ENCODE results near the gene KCNIP2.

KCNIP2 gene

DNA sequence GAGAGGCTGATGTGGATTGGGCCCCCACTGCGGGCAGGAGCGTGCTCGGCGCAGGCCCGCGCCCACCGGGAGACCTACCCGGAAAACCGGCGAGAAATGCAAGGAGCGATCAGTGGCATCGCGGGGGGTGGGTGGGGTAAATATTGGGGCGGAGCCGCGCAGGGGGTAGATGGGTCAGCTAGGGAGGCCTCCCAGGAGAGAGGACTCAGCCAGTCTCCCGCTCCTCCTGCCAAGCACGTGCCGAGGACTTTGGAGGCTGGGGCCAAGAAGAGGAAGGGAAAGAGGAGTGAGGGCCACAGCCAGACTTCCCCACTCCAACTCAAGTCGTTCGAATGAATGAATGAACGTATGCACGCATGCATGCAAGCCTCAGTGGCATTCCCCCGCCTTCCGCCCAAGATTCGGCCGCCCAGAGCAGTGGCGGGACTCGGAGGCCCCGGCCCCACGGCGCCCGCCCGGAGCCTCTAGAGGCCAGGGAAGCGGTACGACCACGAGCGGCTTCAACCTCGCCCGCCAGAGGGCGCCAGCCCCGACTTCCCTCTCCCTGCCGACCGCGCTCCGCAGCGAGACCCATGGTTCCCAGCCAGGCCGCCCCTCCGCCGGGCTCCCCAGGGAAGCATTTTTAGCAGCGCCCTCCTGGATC, 63.9 kb downstream of the KCNIP2 start:
- no peak for TF ChIP-seq POLR2A (IDR thresholded peaks at IDR 0.05; ENCODE audit: low read length)
- no peak for TF ChIP-seq GATA1 (IDR thresholded peaks at IDR 0.05; ENCODE audit: low read depth, low read length)
- peak; percentile 77 to 88 for DNase-seq

DNA sequence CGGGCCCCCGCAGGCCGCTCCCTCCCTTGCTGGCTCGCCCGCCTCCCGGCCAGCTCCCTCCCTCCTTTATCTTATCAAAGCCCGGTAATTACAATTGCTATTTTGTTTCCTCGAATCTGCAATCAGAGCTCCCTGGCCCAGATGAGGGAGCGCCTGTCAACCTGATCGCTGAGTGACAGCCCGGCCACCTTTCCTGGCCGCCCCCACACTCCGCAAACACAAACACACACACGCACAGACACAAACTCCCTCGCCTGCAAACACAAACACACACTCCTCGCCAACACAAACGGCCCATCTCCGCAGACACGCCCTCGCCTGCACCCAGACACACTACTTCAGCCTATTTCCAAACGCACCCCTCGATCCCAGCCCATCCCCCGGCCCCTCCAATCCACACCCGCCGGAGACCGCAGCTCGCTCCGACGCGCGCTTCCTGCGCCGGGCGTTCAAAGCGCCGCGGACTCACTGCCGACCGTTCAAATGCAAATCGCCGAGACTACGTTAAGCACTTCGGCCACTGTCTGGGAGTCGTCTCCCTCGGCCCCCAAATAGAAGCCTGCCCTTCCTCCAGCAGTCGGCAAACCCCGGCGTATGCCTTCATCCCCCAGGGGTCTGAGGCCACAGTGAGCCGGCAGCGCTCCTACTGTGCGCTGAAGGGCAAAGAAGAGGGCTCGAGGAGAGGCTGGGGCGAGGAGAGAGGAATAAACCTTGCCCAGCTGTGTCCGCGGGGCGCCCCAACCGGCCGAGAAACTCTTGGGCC, 64.6 kb downstream of the KCNIP2 start:
- TF ChIP-seq GATA1 (IDR thresholded peaks at IDR 0.05; ENCODE audit: low read depth, low read length) = no peak
- no peak for TF ChIP-seq POLR2A (IDR thresholded peaks at IDR 0.05; ENCODE audit: low read length)
- peak; percentile 53 to 59 for DNase-seq

DNA sequence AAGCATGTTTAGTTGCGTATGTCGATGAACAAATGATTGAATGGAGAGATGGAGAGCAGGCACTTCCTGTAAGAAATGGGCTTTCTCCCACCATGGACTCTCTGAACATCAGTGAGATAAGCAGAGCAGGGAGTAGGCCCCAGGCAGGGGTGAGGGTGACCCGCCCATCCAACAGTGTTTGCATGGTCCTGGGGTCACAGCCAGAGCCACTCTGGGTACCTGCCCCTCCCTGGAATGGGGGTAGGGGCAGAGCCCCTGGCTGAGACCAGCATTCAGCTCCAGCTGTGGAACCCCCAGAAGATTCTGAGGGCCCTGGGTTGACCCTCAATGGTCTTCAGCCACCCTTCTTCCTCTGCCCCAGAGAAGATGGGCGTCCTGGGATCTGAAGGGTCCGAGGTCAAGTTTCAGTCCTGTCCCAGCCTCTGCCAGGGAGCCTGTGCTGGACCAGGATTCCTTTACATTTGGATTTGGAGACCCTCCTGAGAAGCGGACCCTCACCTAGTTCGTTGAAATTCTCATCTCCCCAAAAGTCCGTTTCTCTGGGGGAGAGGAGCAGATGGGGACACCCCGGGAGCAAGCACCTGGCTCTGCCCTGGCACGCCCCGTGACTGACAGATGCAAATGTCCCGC, 65.3 kb downstream of the KCNIP2 start:
- DNase-seq = peak; percentile 33 to 37
- TF ChIP-seq GATA1 (IDR thresholded peaks at IDR 0.05; ENCODE audit: low read depth, low read length) = no peak

DNA sequence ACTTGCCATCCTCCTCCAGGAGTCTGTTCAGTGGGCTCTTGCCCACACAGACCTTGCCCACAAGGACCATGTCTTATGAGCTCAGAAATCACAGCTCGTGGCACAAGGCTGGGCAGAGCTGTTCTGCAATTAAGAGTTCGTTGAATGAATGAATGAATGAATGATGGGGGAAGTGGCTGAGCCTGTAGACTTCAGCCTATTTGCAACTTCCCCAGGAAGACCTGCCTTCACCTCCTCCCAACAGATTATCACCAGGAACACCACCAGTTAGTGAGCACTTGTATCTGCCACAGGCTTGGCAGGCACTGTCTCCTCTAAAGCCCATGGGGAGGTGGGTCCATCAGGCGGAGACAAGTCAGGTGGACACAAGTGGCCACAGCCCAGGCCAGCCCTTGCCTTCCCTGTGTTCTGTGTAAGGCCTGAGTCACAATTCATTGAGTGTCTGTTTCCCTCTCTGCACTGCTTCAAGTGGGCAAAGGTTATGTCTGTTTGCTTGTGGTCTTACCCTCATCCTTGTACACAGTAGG, 65.9 kb downstream of the KCNIP2 start:
- no peak for DNase-seq
- no peak for TF ChIP-seq POLR2A (IDR thresholded peaks at IDR 0.05; ENCODE audit: low read length)
- TF ChIP-seq GATA1 (IDR thresholded peaks at IDR 0.05; ENCODE audit: low read depth, low read length) = no peak

DNA sequence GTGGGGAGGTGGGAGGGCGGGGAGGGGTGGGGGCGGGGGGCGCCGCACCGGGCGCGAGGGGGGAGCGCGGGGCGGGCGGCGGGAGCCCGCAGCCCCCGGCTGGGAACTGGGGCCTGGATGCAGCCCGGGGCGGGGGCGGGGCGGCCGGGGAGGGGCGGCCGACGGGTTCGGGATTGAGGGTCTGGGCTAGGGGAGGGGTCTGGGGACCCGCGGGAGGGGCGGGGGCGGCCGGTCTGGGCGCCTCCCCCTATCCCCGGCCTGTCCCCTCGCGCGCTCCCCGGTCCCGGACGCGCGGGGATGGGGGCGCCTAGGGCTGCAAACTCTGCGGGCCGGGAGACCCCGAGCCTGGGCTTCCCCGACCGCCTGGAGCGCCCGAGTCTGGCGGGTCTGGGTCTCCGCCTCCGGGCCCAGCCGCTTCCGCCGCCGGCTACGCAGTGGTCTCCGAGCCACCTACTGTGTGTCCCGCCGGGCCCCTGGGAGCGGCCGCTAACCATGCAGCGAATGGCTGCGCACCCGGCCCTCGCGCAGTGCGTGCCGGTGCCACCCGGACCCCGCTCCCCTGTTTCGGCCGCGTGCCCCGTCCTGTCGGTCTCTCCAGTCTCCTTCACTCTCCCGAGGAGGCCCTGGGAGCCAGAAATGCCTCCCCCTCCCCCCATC, 67.3 kb downstream of the KCNIP2 start:
- DNase-seq = no peak
- TF ChIP-seq GATA1 (IDR thresholded peaks at IDR 0.05; ENCODE audit: low read depth, low read length) = no peak
- TF ChIP-seq POLR2A (IDR thresholded peaks at IDR 0.05; ENCODE audit: low read length) = no peak

All from erythroblast (primary cell).